ENCODE results near the gene SLC17A3. TPM values are rescaled to one million over a fixed set of nuclear protein-coding genes. Genes with fewer than 3 reads are reported as not detected.

Gene SLC17A3
- total RNA-seq, 1 donor from 2014 or later = not detected

GRCh38 chr6:25899123-25899522, 25.1 kb upstream of the SLC17A3 start:
- TF ChIP-seq CTCF (IDR thresholded peaks at IDR 0.05) = no peak
- DNase-seq (ENCODE audit: low spot score) = peak; percentile 33
- Histone ChIP-seq H3K4me3 (no peak overlapping the region), H3F3A (ENCODE audit: low read depth) (no peaks in the 10 kb centered on the region), H3K36me3 (no peaks in the 10 kb centered on the region), H3K9ac (no peak overlapping the region), H2AFZ (replicated peaks) (no peak overlapping the region), H3K79me2 (ENCODE audit: low read depth) (no peaks in the 10 kb centered on the region), H3K4me1 (peaks cover 6% of the 10 kb centered on the region), H3K9me3 (ENCODE audit: low read depth) (no peaks in the 10 kb centered on the region), H3K27ac (no peak overlapping the region), H4K20me1 (ENCODE audit: low read depth) (no peaks in the 10 kb centered on the region), H3K4me2 (no peak overlapping the region), H3K27me3 (no peaks in the 10 kb centered on the region)
- peaks cover 2% of the 10 kb centered on the region for H3K27me3 Mint-ChIP-seq (ENCODE audit: insufficient read depth, low read depth)
- no peaks in the 10 kb centered on the region for H3K36me3 Mint-ChIP-seq
- no peaks in the 10 kb centered on the region for H3K9me3 Mint-ChIP-seq
- H3K27ac Mint-ChIP-seq = no peak overlapping the region
- H3K4me1 Mint-ChIP-seq = no peaks in the 10 kb centered on the region
- H3K4me3 Mint-ChIP-seq = no peak overlapping the region

- H3K27me3 ChIP-seq = no peaks in the 10 kb centered on the region
These were observed 24.4 kb upstream of the SLC17A3 start for GRCh38 chr6:25898289-25898977.

GRCh38 chr6:25896252-25896651, 22.2 kb upstream of the SLC17A3 start:
- Mint-ChIP-seq H3K9me3 (no peaks in the 10 kb centered on the region), H3K36me3 (no peaks in the 10 kb centered on the region), H3K27me3 (ENCODE audit: insufficient read depth, low read depth) (peaks cover 2% of the 10 kb centered on the region), H3K4me3 (no peak overlapping the region), H3K4me1 (no peaks in the 10 kb centered on the region), H3K27ac (no peak overlapping the region)
- Histone ChIP-seq H3K4me3 (no peak overlapping the region), H3F3A (ENCODE audit: low read depth) (no peaks in the 10 kb centered on the region), H3K9me3 (ENCODE audit: low read depth) (no peaks in the 10 kb centered on the region), H3K79me2 (ENCODE audit: low read depth) (no peaks in the 10 kb centered on the region), H3K27me3 (no peaks in the 10 kb centered on the region), H2AFZ (replicated peaks) (no peak overlapping the region), H3K27ac (no peak overlapping the region), H3K4me2 (no peak overlapping the region), H3K4me1 (peaks cover 6% of the 10 kb centered on the region), H4K20me1 (ENCODE audit: low read depth) (no peaks in the 10 kb centered on the region), H3K9ac (no peak overlapping the region), H3K36me3 (no peaks in the 10 kb centered on the region)
- DNase-seq (ENCODE audit: low spot score) = no peak
- TF ChIP-seq EZH2phosphoT487 (IDR thresholded peaks at IDR 0.05) = no peak
- TF ChIP-seq CTCF (IDR thresholded peaks at IDR 0.05) = no peak
- TF ChIP-seq EZH2 (IDR thresholded peaks at IDR 0.05) = no peak

More at GRCh38 chr6:25898289-25898977, 24.4 kb upstream of the SLC17A3 start:
- Mint-ChIP-seq H3K9me3 (no peaks in the 10 kb centered on the region), H3K4me3 (no peak overlapping the region), H3K36me3 (no peaks in the 10 kb centered on the region), H3K4me1 (no peaks in the 10 kb centered on the region), H3K27me3 (ENCODE audit: insufficient read depth, low read depth) (peaks cover 2% of the 10 kb centered on the region), H3K27ac (no peak overlapping the region)
- Histone ChIP-seq H3K4me2 (no peak overlapping the region), H3K4me1 (peaks cover 6% of the 10 kb centered on the region), H3K9me3 (ENCODE audit: low read depth) (no peaks in the 10 kb centered on the region), H3K79me2 (ENCODE audit: low read depth) (no peaks in the 10 kb centered on the region), H3K36me3 (no peaks in the 10 kb centered on the region), H3K9ac (no peak overlapping the region), H2AFZ (replicated peaks) (no peak overlapping the region), H3K27ac (no peak overlapping the region), H3F3A (ENCODE audit: low read depth) (no peaks in the 10 kb centered on the region), H3K4me3 (no peak overlapping the region), H4K20me1 (ENCODE audit: low read depth) (no peaks in the 10 kb centered on the region)
- DNase-seq (ENCODE audit: low spot score) = no peak
- TF ChIP-seq EZH2phosphoT487 (IDR thresholded peaks at IDR 0.05) (no peak), CTCF (IDR thresholded peaks at IDR 0.05) (no peak), EZH2 (IDR thresholded peaks at IDR 0.05) (no peak)
